OCI-LY7 (cell line): ENCODE data around the gene GRIA1. TPM values are rescaled to one million over a fixed set of nuclear protein-coding genes. Genes with fewer than 3 reads are reported as not detected.

Experiments
- BruUV-seq: library from RNA; stranded (reverse); fragments of 400-500 nt; replicated peaks from 2 replicates; lab custom pipeline; 2021; lab: Mats Ljungman, UMichigan
- CTCF ChIA-PET: fragments of 300-600 bp; sonication (Branson Sonifier 250); formaldehyde crosslinking; loops from one replicate; lab custom pipeline; 2022; ENCODE audit warnings: antibody characterized with exemption; ENCODE audit not compliant: unreplicated experiment; lab: Charles Lee
- POLR2A ChIA-PET: fragments of 300-600 bp; sonication (Branson Sonifier 250); formaldehyde crosslinking; loops from one replicate; lab custom pipeline; 2022; ENCODE audit warnings: antibody characterized with exemption; lab: Charles Lee
- DNase-seq: peaks from one replicate; pipeline ENCODE4 v3.0.0-alpha.2; 2015; ENCODE audit warnings: low spot score
- H2AFZ ChIP-seq: fragments of 200-600 bp; sonication (generic), shearing (Covaris generic); 2 replicates; pipeline ENCODE4 v1.6.1; 2014; ENCODE audit warnings: mild to moderate bottlenecking, antibody characterized with exemption, low read length, moderate library complexity
- H3K27ac ChIP-seq: fragments of 200-600 bp; sonication (generic); 2 replicates; pipeline ENCODE4 v1.5.1; 2014; ENCODE audit warnings: mixed run types, low read depth, mild to moderate bottlenecking, moderate library complexity, low read length, inconsistent platforms; ENCODE audit not compliant: poor library complexity, severe bottlenecking
- H3K36me3 ChIP-seq: fragments of 200-600 bp; sonication (generic); 2 replicates; pipeline ENCODE4 v1.6.1; 2014; ENCODE audit warnings: mild to moderate bottlenecking, antibody characterized with exemption, low read length, moderate library complexity, mixed read lengths; ENCODE audit not compliant: insufficient read depth
- H3K4me1 ChIP-seq: fragments of 200-600 bp; sonication (generic); 2 replicates; pipeline ENCODE4 v1.5.1; 2014; ENCODE audit warnings: mild to moderate bottlenecking, low read length; ENCODE audit not compliant: insufficient read depth, poor library complexity, severe bottlenecking
- H3K4me2 ChIP-seq: fragments of 200-600 bp; sonication (generic); 2 replicates; pipeline ENCODE4 v1.6.1; 2014; ENCODE audit warnings: mild to moderate bottlenecking, low read length
- H3K4me3 ChIP-seq: fragments of 200-600 bp; sonication (generic); 2 replicates; pipeline ENCODE4 v1.5.1; 2014; ENCODE audit warnings: mild to moderate bottlenecking, low read depth, low read length; ENCODE audit not compliant: poor library complexity, severe bottlenecking
- H3K79me2 ChIP-seq: fragments of 200-600 bp; sonication (generic); 2 replicates; pipeline ENCODE4 v1.6.1; 2016; ENCODE audit warnings: low read depth, mild to moderate bottlenecking, low read length, moderate library complexity, mixed read lengths; ENCODE audit not compliant: insufficient read depth
- H3K9me2 ChIP-seq: fragments of 200-600 bp; sonication (generic); 2 replicates; pipeline ENCODE4 v1.6.1; 2016; ENCODE audit warnings: mild to moderate bottlenecking, low read length, mixed read lengths; ENCODE audit not compliant: insufficient read depth
- H3K9me3 ChIP-seq: fragments of 200-600 bp; sonication (generic); 2 replicates; pipeline ENCODE4 v1.6.1; 2014; ENCODE audit warnings: mild to moderate bottlenecking, mixed run types, low read length, mixed read lengths
- H4K20me1 ChIP-seq: fragments of 200-600 bp; sonication (generic); 2 replicates; pipeline ENCODE4 v1.6.1; 2014; ENCODE audit warnings: mild to moderate bottlenecking, antibody characterized with exemption, low read length, moderate library complexity, mixed read lengths; ENCODE audit not compliant: insufficient read depth
- EZH2phosphoT487 ChIP-seq: fragments of 200-600 bp; sonication (generic); IDR thresholded peaks from 2 replicates; pipeline ENCODE4 v1.6.1; 2018; ENCODE audit warnings: low read depth, borderline replicate concordance, mild to moderate bottlenecking, mixed run types, antibody characterized with exemption, low read length, moderate library complexity, mixed read lengths
- intact Hi-C: fragments of 100-400 bp; cut with micrococcal nuclease; formaldehyde crosslinking; loops from one replicate; pipeline ENCODE4 v1.10.0; 2022; ENCODE audit not compliant: unreplicated experiment
- total RNA-seq, 2 experiments: library from RNA; depleted of rRNA in 1 of 2; stranded (reverse); fragments of >200 nt in 1 of 2; shearing (Covaris generic) in 1 of 2; gene quantifications; 2 replicates each; pipeline ENCODE4 v1.2.3, GENCODE V29; 2014 to 2022
- TF ChIP-seq, protein P1 (sequence below): fragments of 200-600 bp; sonication (generic); conservative IDR thresholded peaks from 2 replicates; pipeline ENCODE4 v1.5.1; 2014; ENCODE audit warnings: mild to moderate bottlenecking, antibody characterized with exemption, low read length, moderate library complexity, mixed read lengths

Gene GRIA1
- total RNA-seq, 2 experiments from 2014 or later: not detected

- intact Hi-C loops: no loop called here
- no TSS peak for BruUV-seq
- DNase-seq: no peak
- CTCF ChIA-PET: no interaction called here
- no peak for TF ChIP-seq EZH2phosphoT487
- Histone ChIP-seq H3K9me2 (no peaks in the 10 kb centered on the region), H3K36me3 (no peaks in the 10 kb centered on the region), H3K4me2 (no peak overlapping the region), H3K27ac (no peak overlapping the region), H4K20me1 (no peaks in the 10 kb centered on the region), H2AFZ (no peak overlapping the region), H3K4me1 (no peaks in the 10 kb centered on the region), H3K79me2 (no peaks in the 10 kb centered on the region), H3K4me3 (no peak overlapping the region), H3K9me3 (no peaks in the 10 kb centered on the region)
- POLR2A ChIA-PET: interaction anchor here (1.0 to 2.0 kb wide), 2 partner anchors 9 to 11 kb away, joined by 4 to 6 read pairs; no protein-coding TSS in a partner anchor
Observed at GRCh38 chr5:153618307-153618706, 127.8 kb downstream of the GRIA1 start.

GRCh38 chr5:153618867-153619266 lies 128.4 kb downstream of the GRIA1 start:
- Histone ChIP-seq H4K20me1 (no peaks in the 10 kb centered on the region), H3K27ac (no peak overlapping the region), H3K4me2 (no peak overlapping the region), H3K79me2 (no peaks in the 10 kb centered on the region), H3K4me1 (peaks cover 3% of the 10 kb centered on the region), H3K9me3 (no peaks in the 10 kb centered on the region), H3K9me2 (no peaks in the 10 kb centered on the region), H2AFZ (no peak overlapping the region), H3K4me3 (no peak overlapping the region), H3K36me3 (no peaks in the 10 kb centered on the region)
- ChIA-PET POLR2A (interaction anchor here (2.0 kb wide), 1 partner anchor 10 kb away, joined by 6 read pairs; no protein-coding TSS in a partner anchor), CTCF (no interaction called here)
- intact Hi-C loops: no loop called here
- BruUV-seq: no TSS peak
- no peak for TF ChIP-seq EZH2phosphoT487
- TF ChIP-seq, protein P1, sequence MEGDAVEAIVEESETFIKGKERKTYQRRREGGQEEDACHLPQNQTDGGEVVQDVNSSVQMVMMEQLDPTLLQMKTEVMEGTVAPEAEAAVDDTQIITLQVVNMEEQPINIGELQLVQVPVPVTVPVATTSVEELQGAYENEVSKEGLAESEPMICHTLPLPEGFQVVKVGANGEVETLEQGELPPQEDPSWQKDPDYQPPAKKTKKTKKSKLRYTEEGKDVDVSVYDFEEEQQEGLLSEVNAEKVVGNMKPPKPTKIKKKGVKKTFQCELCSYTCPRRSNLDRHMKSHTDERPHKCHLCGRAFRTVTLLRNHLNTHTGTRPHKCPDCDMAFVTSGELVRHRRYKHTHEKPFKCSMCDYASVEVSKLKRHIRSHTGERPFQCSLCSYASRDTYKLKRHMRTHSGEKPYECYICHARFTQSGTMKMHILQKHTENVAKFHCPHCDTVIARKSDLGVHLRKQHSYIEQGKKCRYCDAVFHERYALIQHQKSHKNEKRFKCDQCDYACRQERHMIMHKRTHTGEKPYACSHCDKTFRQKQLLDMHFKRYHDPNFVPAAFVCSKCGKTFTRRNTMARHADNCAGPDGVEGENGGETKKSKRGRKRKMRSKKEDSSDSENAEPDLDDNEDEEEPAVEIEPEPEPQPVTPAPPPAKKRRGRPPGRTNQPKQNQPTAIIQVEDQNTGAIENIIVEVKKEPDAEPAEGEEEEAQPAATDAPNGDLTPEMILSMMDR: no peak
- DNase-seq: no peak

DNA sequence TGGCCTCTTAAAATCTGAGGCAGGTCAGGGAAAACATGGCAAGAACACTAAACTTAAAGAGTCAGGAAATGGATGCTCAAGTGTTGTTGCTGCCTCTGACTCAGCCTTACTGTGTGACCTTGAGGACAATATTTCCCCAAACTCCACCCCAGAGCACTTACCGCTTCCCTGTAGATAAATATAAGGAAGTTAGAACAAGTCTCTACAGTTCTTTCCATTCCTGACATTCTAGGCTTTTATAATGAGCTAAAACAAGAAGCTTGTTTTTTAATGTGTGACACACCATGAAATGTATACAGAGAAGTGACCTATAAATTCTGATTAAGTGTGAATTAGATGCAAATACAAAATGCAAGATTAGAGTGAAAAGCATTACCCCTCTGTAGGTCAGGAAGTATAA lies 129.3 kb downstream of the GRIA1 start:
- Histone ChIP-seq H3K79me2 (no peaks in the 10 kb centered on the region), H2AFZ (no peak overlapping the region), H3K4me2 (no peak overlapping the region), H3K4me3 (no peak overlapping the region), H3K9me3 (no peaks in the 10 kb centered on the region), H3K36me3 (no peaks in the 10 kb centered on the region), H4K20me1 (no peaks in the 10 kb centered on the region), H3K27ac (no peak overlapping the region), H3K4me1 (peaks cover 12% of the 10 kb centered on the region), H3K9me2 (no peaks in the 10 kb centered on the region)
- TF ChIP-seq EZH2phosphoT487: no peak
- TF ChIP-seq, protein P1: no peak
- intact Hi-C loops: no loop called here
- ChIA-PET CTCF (no interaction called here), POLR2A (interaction anchor here (0.6 to 2.0 kb wide), 2 partner anchors 9 to 14 kb away, joined by 3 to 6 read pairs; no protein-coding TSS in a partner anchor)
- no peak for DNase-seq
- BruUV-seq: no TSS peak
